SK-N-SH treated with all-trans-retinoic acid at 6 μM for 48 hours (cell line): ENCODE measurements around the gene SPAG4.

Source experiments
- ATAC-seq: fragments of 200-7000 bp; cut with Tn5 transposase; 3 replicates; pipeline ENCODE4 v1.9.1; 2020; ENCODE audit warnings: mild to moderate bottlenecking, moderate library complexity
- ARNTL ChIP-seq: fragments of 450-650 bp; formaldehyde crosslinking; IDR thresholded peaks from 2 replicates; pipeline ENCODE4 v1.5.0; 2020; ENCODE audit warnings: low read depth, mild to moderate bottlenecking, moderate library complexity, borderline replicate concordance
- BACH2 ChIP-seq: fragments of 250-450 bp; sonication (Bioruptor Pico); IDR thresholded peaks from 2 replicates; pipeline ENCODE4 v1.9.0; 2021; ENCODE audit warnings: mild to moderate bottlenecking, borderline replicate concordance
- CSDC2 ChIP-seq: fragments of 250-450 bp; sonication (Bioruptor Pico); IDR thresholded peaks from 2 replicates; pipeline ENCODE4 v1.5.0; 2020; ENCODE audit warnings: mild to moderate bottlenecking, moderate library complexity
- ESRRG ChIP-seq: fragments of 250-450 bp; sonication (Bioruptor Pico); IDR thresholded peaks from 2 replicates; pipeline ENCODE4 v1.6.1; 2021; ENCODE audit warnings: mild to moderate bottlenecking
- GLIS3 ChIP-seq: fragments of 250-450 bp; sonication (Bioruptor Pico); IDR thresholded peaks from 2 replicates; pipeline ENCODE4 v1.5.0; 2020; ENCODE audit warnings: mild to moderate bottlenecking, moderate library complexity
- ISL1 ChIP-seq: fragments of 250-450 bp; sonication (Bioruptor Pico); IDR thresholded peaks from 2 replicates; pipeline ENCODE4 v2.1.2; 2022; ENCODE audit warnings: mild to moderate bottlenecking, moderate library complexity
- OSR1 ChIP-seq: fragments of 250-450 bp; sonication (Bioruptor Pico); IDR thresholded peaks from 2 replicates; pipeline ENCODE4 v1.8.0; 2022; ENCODE audit warnings: moderate library complexity, mild to moderate bottlenecking, inconsistent platforms
- POU6F1 ChIP-seq: fragments of 250-450 bp; sonication (Bioruptor Pico); IDR thresholded peaks from 2 replicates; pipeline ENCODE4 v1.8.0; 2021; ENCODE audit warnings: low read depth, mild to moderate bottlenecking, moderate library complexity, borderline replicate concordance
- PPARA ChIP-seq: fragments of 250-450 bp; sonication (Bioruptor Pico); IDR thresholded peaks from 2 replicates; pipeline ENCODE4 v1.5.0; 2020; ENCODE audit warnings: mild to moderate bottlenecking, borderline replicate concordance
- RARB ChIP-seq: fragments of 250-450 bp; sonication (Bioruptor Pico); IDR thresholded peaks from 2 replicates; pipeline ENCODE4 v1.8.0; 2021; ENCODE audit warnings: mild to moderate bottlenecking, moderate library complexity
- TCF4 ChIP-seq: fragments of 250-450 bp; sonication (Bioruptor Pico); IDR thresholded peaks from 2 replicates; pipeline ENCODE4 v1.8.0; 2021; ENCODE audit warnings: mild to moderate bottlenecking, moderate library complexity, borderline replicate concordance
- TOX ChIP-seq: fragments of 250-450 bp; sonication (Bioruptor Pico); IDR thresholded peaks from 2 replicates; pipeline ENCODE4 v1.8.0; 2021; ENCODE audit warnings: mild to moderate bottlenecking, moderate library complexity, borderline replicate concordance
- ZC3H10 ChIP-seq: fragments of 250-450 bp; sonication (Bioruptor Pico); IDR thresholded peaks from 2 replicates; pipeline ENCODE4 v1.5.1; 2021; ENCODE audit warnings: mild to moderate bottlenecking, moderate library complexity
- ZFP3 ChIP-seq: fragments of 250-450 bp; sonication (Bioruptor Pico); IDR thresholded peaks from 2 replicates; pipeline ENCODE4 v1.5.0; 2020; ENCODE audit warnings: mild to moderate bottlenecking, moderate library complexity
- ZFP30 ChIP-seq: fragments of 450-650 bp; formaldehyde crosslinking; IDR thresholded peaks from 2 replicates; pipeline ENCODE4 v1.5.0; 2022; ENCODE audit warnings: mild to moderate bottlenecking, moderate library complexity
- ZNF565 ChIP-seq: fragments of 450-650 bp; formaldehyde crosslinking; conservative IDR thresholded peaks from 2 replicates; pipeline ENCODE4 v1.5.0; 2020; ENCODE audit warnings: low read depth, mild to moderate bottlenecking, moderate library complexity
- ZNF70 ChIP-seq: fragments of 450-650 bp; formaldehyde crosslinking; IDR thresholded peaks from 2 replicates; pipeline ENCODE4 v1.5.0; 2020; ENCODE audit warnings: mild to moderate bottlenecking, moderate library complexity
- ZNF8 ChIP-seq: fragments of 450-650 bp; formaldehyde crosslinking; IDR thresholded peaks from 2 replicates; pipeline ENCODE4 v1.5.0; 2020; ENCODE audit warnings: mild to moderate bottlenecking, moderate library complexity
- TF ChIP-seq, protein P1 (sequence below): fragments of 250-450 bp; sonication (Bioruptor Pico); IDR thresholded peaks from 2 replicates; pipeline ENCODE4 v1.5.1; 2021; ENCODE audit warnings: mild to moderate bottlenecking, moderate library complexity
- TF ChIP-seq, protein P2 (sequence below): fragments of 250-450 bp; sonication (Bioruptor Pico); IDR thresholded peaks from 2 replicates; pipeline ENCODE4 v1.5.0; 2020; ENCODE audit warnings: mild to moderate bottlenecking, moderate library complexity
- TF ChIP-seq, protein P3 (sequence below): fragments of 250-450 bp; sonication (Bioruptor Pico); IDR thresholded peaks from 2 replicates; pipeline ENCODE4 v1.8.0; 2020; ENCODE audit warnings: mild to moderate bottlenecking, moderate library complexity, borderline replicate concordance

The SPAG4 gene

DNA sequence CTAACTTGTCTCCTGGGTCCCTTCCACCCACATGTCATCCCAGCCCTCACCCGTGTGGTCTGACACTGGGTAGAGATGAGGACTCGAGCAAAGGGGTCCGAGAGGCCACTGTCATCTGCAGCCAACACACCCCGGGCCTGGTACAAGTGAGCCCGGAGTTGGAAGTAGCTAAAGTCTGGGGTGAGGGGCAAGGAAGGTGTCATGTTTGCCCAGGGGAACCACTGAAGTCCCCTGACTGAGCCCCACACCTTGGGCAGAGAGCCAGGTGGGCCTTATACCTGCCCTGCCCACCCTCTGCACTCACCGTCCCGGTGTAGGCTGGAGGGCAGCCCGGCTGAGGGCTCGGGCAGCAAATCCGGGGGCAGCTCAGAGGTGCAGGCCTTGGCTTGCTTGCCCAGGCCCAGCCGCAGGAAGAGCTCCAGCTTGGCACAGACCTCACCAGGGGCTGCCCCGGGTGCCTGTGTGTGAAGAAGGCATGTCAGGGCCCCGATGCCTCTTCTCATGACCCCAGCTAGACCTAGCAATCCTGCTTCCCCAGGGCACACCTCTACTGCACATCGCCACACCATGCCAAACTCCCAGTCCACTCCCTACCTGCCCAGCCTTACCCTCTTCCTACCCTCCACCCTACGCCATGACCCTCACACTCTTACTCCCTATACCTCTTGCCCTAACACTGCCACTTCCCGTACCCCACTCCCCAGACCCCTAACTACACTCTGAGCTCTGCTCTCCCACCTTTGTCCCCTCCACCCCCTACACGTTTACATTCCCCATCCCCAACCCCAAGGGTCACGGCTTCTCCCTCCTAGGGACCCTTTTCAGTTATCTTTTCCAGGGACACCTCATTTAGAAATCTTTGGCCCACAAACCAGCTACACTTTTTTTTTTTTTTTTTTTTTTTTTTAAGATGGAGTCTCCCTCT lies 31.7 kb upstream of the SPAG4 start:
- TF ChIP-seq, protein P1, sequence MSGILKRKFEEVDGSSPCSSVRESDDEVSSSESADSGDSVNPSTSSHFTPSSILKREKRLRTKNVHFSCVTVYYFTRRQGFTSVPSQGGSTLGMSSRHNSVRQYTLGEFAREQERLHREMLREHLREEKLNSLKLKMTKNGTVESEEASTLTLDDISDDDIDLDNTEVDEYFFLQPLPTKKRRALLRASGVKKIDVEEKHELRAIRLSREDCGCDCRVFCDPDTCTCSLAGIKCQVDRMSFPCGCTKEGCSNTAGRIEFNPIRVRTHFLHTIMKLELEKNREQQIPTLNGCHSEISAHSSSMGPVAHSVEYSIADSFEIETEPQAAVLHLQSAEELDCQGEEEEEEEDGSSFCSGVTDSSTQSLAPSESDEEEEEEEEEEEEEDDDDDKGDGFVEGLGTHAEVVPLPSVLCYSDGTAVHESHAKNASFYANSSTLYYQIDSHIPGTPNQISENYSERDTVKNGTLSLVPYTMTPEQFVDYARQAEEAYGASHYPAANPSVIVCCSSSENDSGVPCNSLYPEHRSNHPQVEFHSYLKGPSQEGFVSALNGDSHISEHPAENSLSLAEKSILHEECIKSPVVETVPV (CRISPR knock-in tag) = no peak
- no peak for TF ChIP-seq ARNTL (CRISPR knock-in tag)
- TF ChIP-seq OSR1 (CRISPR knock-in tag) = no peak
- no peak for TF ChIP-seq TCF4 (CRISPR knock-in tag)
- TF ChIP-seq, protein P2, sequence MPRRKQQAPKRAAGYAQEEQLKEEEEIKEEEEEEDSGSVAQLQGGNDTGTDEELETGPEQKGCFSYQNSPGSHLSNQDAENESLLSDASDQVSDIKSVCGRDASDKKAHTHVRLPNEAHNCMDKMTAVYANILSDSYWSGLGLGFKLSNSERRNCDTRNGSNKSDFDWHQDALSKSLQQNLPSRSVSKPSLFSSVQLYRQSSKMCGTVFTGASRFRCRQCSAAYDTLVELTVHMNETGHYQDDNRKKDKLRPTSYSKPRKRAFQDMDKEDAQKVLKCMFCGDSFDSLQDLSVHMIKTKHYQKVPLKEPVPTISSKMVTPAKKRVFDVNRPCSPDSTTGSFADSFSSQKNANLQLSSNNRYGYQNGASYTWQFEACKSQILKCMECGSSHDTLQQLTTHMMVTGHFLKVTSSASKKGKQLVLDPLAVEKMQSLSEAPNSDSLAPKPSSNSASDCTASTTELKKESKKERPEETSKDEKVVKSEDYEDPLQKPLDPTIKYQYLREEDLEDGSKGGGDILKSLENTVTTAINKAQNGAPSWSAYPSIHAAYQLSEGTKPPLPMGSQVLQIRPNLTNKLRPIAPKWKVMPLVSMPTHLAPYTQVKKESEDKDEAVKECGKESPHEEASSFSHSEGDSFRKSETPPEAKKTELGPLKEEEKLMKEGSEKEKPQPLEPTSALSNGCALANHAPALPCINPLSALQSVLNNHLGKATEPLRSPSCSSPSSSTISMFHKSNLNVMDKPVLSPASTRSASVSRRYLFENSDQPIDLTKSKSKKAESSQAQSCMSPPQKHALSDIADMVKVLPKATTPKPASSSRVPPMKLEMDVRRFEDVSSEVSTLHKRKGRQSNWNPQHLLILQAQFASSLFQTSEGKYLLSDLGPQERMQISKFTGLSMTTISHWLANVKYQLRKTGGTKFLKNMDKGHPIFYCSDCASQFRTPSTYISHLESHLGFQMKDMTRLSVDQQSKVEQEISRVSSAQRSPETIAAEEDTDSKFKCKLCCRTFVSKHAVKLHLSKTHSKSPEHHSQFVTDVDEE (CRISPR knock-in tag) = no peak
- TF ChIP-seq GLIS3 (CRISPR knock-in tag) = no peak
- no peak for TF ChIP-seq ZNF8
- no peak for TF ChIP-seq TOX (CRISPR knock-in tag)
- TF ChIP-seq ZNF70 = no peak
- no peak for TF ChIP-seq ISL1 (CRISPR knock-in tag)
- no peak for TF ChIP-seq ZFP30 (CRISPR knock-in tag)
- TF ChIP-seq, protein P3, sequence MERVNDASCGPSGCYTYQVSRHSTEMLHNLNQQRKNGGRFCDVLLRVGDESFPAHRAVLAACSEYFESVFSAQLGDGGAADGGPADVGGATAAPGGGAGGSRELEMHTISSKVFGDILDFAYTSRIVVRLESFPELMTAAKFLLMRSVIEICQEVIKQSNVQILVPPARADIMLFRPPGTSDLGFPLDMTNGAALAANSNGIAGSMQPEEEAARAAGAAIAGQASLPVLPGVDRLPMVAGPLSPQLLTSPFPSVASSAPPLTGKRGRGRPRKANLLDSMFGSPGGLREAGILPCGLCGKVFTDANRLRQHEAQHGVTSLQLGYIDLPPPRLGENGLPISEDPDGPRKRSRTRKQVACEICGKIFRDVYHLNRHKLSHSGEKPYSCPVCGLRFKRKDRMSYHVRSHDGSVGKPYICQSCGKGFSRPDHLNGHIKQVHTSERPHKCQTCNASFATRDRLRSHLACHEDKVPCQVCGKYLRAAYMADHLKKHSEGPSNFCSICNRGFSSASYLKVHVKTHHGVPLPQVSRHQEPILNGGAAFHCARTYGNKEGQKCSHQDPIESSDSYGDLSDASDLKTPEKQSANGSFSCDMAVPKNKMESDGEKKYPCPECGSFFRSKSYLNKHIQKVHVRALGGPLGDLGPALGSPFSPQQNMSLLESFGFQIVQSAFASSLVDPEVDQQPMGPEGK (CRISPR knock-in tag) = no peak
- TF ChIP-seq POU6F1 (CRISPR knock-in tag) = no peak
- TF ChIP-seq RARB (CRISPR knock-in tag) = no peak
- TF ChIP-seq ZC3H10 (CRISPR knock-in tag) = no peak
- no peak for TF ChIP-seq ZNF565 (CRISPR knock-in tag)

DNA sequence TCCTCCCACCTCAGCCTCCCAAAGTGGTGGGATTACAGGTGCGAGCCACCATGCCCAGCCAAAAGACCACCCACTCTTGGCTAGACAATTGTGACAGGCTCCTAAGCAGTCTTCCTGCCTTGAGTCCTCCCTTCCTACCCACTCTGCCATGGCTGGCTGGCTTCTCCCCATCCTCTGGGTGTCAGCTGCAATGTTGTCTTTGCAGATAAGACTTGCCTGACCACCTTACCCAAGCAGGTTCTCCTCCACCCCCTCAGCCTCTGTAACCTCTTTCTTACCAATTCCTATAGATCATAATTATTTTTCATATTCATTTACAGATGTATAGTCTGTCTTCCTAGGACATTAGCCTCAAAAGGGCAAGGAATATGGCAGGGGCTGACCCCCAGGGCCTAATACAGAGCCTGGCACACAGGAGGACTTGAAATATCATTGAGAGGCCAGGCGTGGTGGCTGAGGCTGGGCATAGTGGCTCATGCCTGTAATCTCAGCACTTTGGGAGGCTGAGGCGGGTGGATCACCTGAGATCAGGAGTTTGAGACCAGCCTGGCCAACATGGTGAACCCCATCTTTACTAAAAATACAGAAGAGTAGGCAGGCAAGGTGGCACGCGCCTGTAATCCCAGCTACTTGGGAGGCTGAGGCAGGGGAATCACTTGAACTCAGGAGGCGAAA lies 28.7 kb upstream of the SPAG4 start:
- TF ChIP-seq BACH2 (CRISPR knock-in tag) (no peak), RARB (CRISPR knock-in tag) (no peak), ZNF8 (no peak), CSDC2 (CRISPR knock-in tag) (no peak), ZFP3 (no peak), PPARA (CRISPR knock-in tag) (no peak), ESRRG (CRISPR knock-in tag) (no peak), ZC3H10 (CRISPR knock-in tag) (no peak), GLIS3 (CRISPR knock-in tag) (no peak), OSR1 (CRISPR knock-in tag) (no peak), POU6F1 (CRISPR knock-in tag) (no peak), ZNF70 (no peak)
- TF ChIP-seq, protein P3 (CRISPR knock-in tag) = no peak
- TF ChIP-seq, all 23 proteins: peak for 0
- no peak for ATAC-seq

More for the DNA sequence above, 31.7 kb upstream of the SPAG4 start:
- no peak; the same call in 2 of the 3 replicates for ATAC-seq
